ENCODE data around the gene TTR. TPM values are rescaled to one million over a fixed set of nuclear protein-coding genes. Genes with fewer than 3 reads are reported as not detected.

The TTR gene
- total and polyA plus RNA-seq, 2 experiments from 2014 or later: not detected

DNA sequence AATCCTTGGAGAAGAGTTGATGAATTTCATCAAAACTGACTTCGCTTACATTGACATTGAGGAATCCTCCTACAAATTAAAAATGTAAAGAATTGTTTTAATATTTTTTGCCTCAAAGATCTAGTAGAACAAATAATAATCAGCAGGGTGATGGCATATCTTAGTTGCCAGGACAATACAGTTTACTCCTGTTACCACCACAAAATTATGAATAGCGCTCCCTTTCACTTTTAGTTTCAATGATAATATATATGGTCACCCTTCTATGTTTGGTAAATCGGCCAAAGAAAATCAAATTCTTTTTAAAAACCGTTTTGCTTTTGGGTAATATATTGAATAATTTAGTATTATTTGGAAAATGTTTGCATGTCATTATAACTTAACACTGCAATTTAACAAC lies 53.7 kb downstream of the TTR start:
- H3K9me3 Mint-ChIP-seq: no peaks in the 10 kb centered on the region
- Histone ChIP-seq H4K20me1 (replicated peaks; ENCODE audit: insufficient read depth) (no peaks in the 10 kb centered on the region; the same call in 1 of the 2 replicates), H3K36me3 (ENCODE audit: insufficient read depth) (no peaks in the 10 kb centered on the region), H3K4me3 (no peak overlapping the region), H3K4me2 (no peak overlapping the region; the same call in 1 of the 2 replicates), H3K27me3 (ENCODE audit: insufficient read depth) (no peaks in the 10 kb centered on the region), H2AFZ (no peak overlapping the region), H3K4me1 (ENCODE audit: insufficient read depth) (peaks cover 50% of the 10 kb centered on the region), H3K9me2 (ENCODE audit: insufficient read depth) (no peaks in the 10 kb centered on the region), H3F3A (replicated peaks; ENCODE audit: low read depth) (no peaks in the 10 kb centered on the region), H3K79me2 (replicated peaks; ENCODE audit: insufficient read depth) (peaks cover 8% of the 10 kb centered on the region), H3K27ac (ENCODE audit: low read depth) (peak overlapping the region; percentile 28; the same call in 1 of the 2 replicates)
- TF ChIP-seq, protein P1, sequence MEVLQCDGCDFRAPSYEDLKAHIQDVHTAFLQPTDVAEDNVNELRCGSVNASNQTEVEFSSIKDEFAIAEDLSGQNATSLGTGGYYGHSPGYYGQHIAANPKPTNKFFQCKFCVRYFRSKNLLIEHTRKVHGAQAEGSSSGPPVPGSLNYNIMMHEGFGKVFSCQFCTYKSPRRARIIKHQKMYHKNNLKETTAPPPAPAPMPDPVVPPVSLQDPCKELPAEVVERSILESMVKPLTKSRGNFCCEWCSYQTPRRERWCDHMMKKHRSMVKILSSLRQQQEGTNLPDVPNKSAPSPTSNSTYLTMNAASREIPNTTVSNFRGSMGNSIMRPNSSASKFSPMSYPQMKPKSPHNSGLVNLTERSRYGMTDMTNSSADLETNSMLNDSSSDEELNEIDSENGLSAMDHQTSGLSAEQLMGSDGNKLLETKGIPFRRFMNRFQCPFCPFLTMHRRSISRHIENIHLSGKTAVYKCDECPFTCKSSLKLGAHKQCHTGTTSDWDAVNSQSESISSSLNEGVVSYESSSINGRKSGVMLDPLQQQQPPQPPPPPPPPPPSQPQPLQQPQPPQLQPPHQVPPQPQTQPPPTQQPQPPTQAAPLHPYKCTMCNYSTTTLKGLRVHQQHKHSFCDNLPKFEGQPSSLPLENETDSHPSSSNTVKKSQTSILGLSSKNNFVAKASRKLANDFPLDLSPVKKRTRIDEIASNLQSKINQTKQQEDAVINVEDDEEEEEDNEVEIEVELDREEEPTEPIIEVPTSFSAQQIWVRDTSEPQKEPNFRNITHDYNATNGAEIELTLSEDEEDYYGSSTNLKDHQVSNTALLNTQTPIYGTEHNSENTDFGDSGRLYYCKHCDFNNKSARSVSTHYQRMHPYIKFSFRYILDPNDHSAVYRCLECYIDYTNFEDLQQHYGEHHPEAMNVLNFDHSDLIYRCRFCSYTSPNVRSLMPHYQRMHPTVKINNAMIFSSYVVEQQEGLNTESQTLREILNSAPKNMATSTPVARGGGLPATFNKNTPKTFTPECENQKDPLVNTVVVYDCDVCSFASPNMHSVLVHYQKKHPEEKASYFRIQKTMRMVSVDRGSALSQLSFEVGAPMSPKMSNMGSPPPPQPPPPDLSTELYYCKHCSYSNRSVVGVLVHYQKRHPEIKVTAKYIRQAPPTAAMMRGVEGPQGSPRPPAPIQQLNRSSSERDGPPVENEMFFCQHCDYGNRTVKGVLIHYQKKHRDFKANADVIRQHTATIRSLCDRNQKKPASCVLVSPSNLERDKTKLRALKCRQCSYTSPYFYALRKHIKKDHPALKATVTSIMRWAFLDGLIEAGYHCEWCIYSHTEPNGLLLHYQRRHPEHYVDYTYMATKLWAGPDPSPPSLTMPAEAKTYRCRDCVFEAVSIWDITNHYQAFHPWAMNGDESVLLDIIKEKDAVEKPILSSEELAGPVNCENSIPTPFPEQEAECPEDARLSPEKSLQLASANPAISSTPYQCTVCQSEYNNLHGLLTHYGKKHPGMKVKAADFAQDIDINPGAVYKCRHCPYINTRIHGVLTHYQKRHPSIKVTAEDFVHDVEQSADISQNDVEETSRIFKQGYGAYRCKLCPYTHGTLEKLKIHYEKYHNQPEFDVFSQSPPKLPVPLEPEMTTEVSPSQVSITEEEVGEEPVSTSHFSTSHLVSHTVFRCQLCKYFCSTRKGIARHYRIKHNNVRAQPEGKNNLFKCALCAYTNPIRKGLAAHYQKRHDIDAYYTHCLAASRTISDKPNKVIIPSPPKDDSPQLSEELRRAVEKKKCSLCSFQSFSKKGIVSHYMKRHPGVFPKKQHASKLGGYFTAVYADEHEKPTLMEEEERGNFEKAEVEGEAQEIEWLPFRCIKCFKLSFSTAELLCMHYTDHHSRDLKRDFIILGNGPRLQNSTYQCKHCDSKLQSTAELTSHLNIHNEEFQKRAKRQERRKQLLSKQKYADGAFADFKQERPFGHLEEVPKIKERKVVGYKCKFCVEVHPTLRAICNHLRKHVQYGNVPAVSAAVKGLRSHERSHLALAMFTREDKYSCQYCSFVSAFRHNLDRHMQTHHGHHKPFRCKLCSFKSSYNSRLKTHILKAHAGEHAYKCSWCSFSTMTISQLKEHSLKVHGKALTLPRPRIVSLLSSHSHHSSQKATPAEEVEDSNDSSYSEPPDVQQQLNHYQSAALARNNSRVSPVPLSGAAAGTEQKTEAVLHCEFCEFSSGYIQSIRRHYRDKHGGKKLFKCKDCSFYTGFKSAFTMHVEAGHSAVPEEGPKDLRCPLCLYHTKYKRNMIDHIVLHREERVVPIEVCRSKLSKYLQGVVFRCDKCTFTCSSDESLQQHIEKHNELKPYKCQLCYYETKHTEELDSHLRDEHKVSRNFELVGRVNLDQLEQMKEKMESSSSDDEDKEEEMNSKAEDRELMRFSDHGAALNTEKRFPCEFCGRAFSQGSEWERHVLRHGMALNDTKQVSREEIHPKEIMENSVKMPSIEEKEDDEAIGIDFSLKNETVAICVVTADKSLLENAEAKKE (CRISPR knock-in tag; IDR thresholded peaks at IDR 0.05): no peak
- TF ChIP-seq ZNF114 (CRISPR knock-in tag; IDR thresholded peaks at IDR 0.05): no peak
- TF ChIP-seq, protein P2, sequence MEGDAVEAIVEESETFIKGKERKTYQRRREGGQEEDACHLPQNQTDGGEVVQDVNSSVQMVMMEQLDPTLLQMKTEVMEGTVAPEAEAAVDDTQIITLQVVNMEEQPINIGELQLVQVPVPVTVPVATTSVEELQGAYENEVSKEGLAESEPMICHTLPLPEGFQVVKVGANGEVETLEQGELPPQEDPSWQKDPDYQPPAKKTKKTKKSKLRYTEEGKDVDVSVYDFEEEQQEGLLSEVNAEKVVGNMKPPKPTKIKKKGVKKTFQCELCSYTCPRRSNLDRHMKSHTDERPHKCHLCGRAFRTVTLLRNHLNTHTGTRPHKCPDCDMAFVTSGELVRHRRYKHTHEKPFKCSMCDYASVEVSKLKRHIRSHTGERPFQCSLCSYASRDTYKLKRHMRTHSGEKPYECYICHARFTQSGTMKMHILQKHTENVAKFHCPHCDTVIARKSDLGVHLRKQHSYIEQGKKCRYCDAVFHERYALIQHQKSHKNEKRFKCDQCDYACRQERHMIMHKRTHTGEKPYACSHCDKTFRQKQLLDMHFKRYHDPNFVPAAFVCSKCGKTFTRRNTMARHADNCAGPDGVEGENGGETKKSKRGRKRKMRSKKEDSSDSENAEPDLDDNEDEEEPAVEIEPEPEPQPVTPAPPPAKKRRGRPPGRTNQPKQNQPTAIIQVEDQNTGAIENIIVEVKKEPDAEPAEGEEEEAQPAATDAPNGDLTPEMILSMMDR (conservative IDR thresholded peaks at IDR 0.05; ENCODE audit: low read depth in 2 of 2): no peak
- TF ChIP-seq EZH2phosphoT487 (IDR thresholded peaks at IDR 0.05; ENCODE audit: unreplicated experiment): no peak
- no peak for TF ChIP-seq POLR2AphosphoS5 (IDR thresholded peaks at IDR 0.05; ENCODE audit: low read depth)
- TF ChIP-seq ZNF331 (CRISPR knock-in tag; IDR thresholded peaks at IDR 0.05; ENCODE audit: low read depth): no peak
- no peak for TF ChIP-seq CREB1 (CRISPR knock-in tag; IDR thresholded peaks at IDR 0.05; ENCODE audit: low read depth)
- TF ChIP-seq, protein P3, sequence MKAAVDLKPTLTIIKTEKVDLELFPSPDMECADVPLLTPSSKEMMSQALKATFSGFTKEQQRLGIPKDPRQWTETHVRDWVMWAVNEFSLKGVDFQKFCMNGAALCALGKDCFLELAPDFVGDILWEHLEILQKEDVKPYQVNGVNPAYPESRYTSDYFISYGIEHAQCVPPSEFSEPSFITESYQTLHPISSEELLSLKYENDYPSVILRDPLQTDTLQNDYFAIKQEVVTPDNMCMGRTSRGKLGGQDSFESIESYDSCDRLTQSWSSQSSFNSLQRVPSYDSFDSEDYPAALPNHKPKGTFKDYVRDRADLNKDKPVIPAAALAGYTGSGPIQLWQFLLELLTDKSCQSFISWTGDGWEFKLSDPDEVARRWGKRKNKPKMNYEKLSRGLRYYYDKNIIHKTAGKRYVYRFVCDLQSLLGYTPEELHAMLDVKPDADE (IDR thresholded peaks at IDR 0.05): no peak
- no peak for TF ChIP-seq EZH2 (IDR thresholded peaks at IDR 0.05; ENCODE audit: low read depth, unreplicated experiment)
- TF ChIP-seq JUNB (IDR thresholded peaks at IDR 0.05; ENCODE audit: unreplicated experiment): no peak
- TF ChIP-seq STAT1 (IDR thresholded peaks at IDR 0.05; ENCODE audit: unreplicated experiment): no peak
- TF ChIP-seq, protein P4, sequence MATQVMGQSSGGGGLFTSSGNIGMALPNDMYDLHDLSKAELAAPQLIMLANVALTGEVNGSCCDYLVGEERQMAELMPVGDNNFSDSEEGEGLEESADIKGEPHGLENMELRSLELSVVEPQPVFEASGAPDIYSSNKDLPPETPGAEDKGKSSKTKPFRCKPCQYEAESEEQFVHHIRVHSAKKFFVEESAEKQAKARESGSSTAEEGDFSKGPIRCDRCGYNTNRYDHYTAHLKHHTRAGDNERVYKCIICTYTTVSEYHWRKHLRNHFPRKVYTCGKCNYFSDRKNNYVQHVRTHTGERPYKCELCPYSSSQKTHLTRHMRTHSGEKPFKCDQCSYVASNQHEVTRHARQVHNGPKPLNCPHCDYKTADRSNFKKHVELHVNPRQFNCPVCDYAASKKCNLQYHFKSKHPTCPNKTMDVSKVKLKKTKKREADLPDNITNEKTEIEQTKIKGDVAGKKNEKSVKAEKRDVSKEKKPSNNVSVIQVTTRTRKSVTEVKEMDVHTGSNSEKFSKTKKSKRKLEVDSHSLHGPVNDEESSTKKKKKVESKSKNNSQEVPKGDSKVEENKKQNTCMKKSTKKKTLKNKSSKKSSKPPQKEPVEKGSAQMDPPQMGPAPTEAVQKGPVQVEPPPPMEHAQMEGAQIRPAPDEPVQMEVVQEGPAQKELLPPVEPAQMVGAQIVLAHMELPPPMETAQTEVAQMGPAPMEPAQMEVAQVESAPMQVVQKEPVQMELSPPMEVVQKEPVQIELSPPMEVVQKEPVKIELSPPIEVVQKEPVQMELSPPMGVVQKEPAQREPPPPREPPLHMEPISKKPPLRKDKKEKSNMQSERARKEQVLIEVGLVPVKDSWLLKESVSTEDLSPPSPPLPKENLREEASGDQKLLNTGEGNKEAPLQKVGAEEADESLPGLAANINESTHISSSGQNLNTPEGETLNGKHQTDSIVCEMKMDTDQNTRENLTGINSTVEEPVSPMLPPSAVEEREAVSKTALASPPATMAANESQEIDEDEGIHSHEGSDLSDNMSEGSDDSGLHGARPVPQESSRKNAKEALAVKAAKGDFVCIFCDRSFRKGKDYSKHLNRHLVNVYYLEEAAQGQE (IDR thresholded peaks at IDR 0.05; ENCODE audit: unreplicated experiment): no peak
- no peak for TF ChIP-seq NANOG (IDR thresholded peaks at IDR 0.05; ENCODE audit: borderline replicate concordance)
- peaks cover 10% of the 10 kb centered on the region; the same call in 2 of the 3 replicates for H3K36me3 Mint-ChIP-seq (ENCODE audit: low read depth)
- ATAC-seq (no peak), DNase-seq (ENCODE audit: low spot score) (no peak)
- no peak overlapping the region for H3K27ac Mint-ChIP-seq
- H3K27me3 Mint-ChIP-seq (ENCODE audit: insufficient read depth, low read depth, poor library complexity): no peaks in the 10 kb centered on the region
- H3K4me3 Mint-ChIP-seq: no peak overlapping the region
- H3K4me1 Mint-ChIP-seq: peaks cover 39% of the 10 kb centered on the region
